D721Med (cell line): ENCODE results near the gene SPINK6.

Experiments used
- DNase-seq: peaks from one replicate; pipeline ENCODE4 v3.0.0; 2011; ENCODE audit warnings: low spot score; ENCODE audit not compliant: insufficient read length
- FAIRE-seq: peaks from 2 replicates; lab custom pipeline; 2011; peaks lifted over from hg19 to GRCh38; lab: Jason Lieb, UNC
- TF ChIP-seq, protein P1 (sequence below): IDR thresholded peaks from 2 replicates; pipeline ENCODE4 v1.5.1; 2012; ENCODE audit warnings: mild to moderate bottlenecking, control low read depth; ENCODE audit not compliant: insufficient read depth; ENCODE audit errors: missing control alignments

The SPINK6 gene

DNA sequence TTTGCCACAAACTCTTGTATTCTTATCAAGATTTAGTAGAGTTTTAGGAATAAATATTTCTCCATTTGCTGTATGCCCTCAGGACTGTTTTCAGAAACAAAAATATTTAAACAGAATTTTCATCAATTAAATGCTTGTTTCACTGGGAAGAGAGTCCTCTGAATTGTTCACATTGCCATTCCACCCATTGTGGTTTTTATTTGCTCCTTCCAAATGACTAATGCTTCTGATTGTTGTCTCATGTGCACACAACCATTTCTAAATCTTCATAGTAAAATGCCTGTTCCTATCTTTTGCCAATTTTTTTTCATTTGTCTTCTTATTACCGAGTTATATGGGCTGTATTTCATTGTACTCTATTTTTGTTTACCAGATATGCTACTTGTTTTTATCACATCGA lies 46.1 kb downstream of the SPINK6 start:
- no peak for DNase-seq
- FAIRE-seq = no peak
- TF ChIP-seq, protein P1, sequence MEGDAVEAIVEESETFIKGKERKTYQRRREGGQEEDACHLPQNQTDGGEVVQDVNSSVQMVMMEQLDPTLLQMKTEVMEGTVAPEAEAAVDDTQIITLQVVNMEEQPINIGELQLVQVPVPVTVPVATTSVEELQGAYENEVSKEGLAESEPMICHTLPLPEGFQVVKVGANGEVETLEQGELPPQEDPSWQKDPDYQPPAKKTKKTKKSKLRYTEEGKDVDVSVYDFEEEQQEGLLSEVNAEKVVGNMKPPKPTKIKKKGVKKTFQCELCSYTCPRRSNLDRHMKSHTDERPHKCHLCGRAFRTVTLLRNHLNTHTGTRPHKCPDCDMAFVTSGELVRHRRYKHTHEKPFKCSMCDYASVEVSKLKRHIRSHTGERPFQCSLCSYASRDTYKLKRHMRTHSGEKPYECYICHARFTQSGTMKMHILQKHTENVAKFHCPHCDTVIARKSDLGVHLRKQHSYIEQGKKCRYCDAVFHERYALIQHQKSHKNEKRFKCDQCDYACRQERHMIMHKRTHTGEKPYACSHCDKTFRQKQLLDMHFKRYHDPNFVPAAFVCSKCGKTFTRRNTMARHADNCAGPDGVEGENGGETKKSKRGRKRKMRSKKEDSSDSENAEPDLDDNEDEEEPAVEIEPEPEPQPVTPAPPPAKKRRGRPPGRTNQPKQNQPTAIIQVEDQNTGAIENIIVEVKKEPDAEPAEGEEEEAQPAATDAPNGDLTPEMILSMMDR = no peak

DNA sequence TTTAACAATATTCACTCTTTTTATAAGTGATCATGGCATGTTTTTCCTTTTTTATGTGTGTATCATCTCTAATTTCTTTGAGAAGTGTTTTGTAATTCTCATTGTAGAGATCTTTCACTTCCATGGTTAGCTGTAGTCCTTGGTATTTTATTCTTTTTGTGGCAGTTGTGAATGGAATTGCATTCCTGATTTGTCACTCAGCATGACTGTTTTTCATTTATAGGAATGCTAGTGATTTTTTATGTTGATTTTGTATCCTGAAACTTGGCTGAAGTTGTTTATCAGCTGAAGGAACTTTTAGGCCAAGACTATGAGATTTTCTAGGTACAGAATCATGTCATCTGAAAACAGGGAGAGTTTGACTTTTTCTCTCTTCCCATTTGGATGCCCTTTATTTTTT lies 52.6 kb downstream of the SPINK6 start:
- FAIRE-seq = no peak
- TF ChIP-seq, protein P1 = no peak
- DNase-seq = no peak

DNA sequence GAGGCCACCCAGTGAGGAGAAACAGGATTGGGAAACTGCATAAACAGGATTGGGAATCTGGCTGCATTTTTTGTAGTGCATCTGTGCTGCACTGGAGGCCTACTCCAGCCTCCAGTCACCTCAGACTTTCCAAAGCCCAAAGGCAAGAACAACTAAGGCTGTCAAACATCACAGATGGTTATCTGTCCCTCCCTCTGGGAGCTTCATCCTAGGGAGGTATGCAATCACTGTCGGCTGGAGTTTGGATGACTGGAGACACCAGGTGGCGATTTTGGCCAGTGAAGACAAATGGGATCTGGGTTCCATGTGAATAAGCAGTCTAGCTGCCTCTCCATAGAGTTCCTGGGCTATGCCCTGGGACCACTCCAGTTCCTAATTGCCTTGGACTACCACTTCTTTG lies 56.4 kb downstream of the SPINK6 start:
- TF ChIP-seq, protein P1 = no peak
- FAIRE-seq = no peak
- no peak for DNase-seq

DNA sequence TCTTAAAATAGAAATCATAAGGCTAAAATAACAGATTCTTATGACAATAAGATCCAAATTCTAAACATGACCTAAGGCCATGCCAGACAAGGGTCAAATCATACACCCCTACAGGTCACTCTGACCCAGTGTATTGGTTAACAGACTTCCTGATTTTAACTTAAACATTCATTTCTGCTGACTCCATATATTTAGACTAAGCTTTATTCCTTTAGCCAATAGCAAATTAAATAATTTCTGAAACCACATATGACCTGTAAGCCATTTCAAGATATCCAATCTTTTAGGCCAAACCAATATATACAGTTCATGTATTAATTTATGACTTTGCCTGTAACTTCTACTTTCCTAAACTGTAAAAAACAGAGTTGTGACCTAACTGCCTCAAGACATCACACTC lies 58.4 kb downstream of the SPINK6 start:
- DNase-seq = no peak
- FAIRE-seq = no peak
- TF ChIP-seq, protein P1 = no peak
